Naive B cell (primary cell): ENCODE results near the gene LRRC46. TPM values are rescaled to one million over a fixed set of nuclear protein-coding genes. Genes with fewer than 3 reads are reported as not detected.
A peak's percentile ranks its signal among the peaks of the same experiment; 100 is the strongest.

ENCODE experiments used
- ATAC-seq, 2 donors: fragments of 150-1000 bp; cut with Tn5 transposase; 2 replicates each; pipeline ENCODE4 v1.10.0; 2021; ENCODE audit warnings: low read depth in 2 of 2, mild to moderate bottlenecking in 2 of 2, moderate library complexity in 2 of 2
- DNase-seq: peaks from one replicate; pipeline ENCODE4 v3.0.0; 2022
- H3K27ac Mint-ChIP-seq, 6 donors: one replicate each; pipeline ENCODE4 v1.8.0; 2020 to 2022; ENCODE audit warnings: mild to moderate bottlenecking in 6 of 6, mixed read lengths in 6 of 6, moderate library complexity in 5 of 6, inconsistent platforms in 2 of 6
- H3K27me3 Mint-ChIP-seq, 3 donors: one replicate each; pipeline ENCODE4 v1.8.0; 2021 to 2022; ENCODE audit warnings: mixed read lengths in 3 of 3, mild to moderate bottlenecking in 1 of 3
- H3K36me3 Mint-ChIP-seq, 2 donors: one replicate each; pipeline ENCODE4 v1.8.0; 2020 to 2022; ENCODE audit warnings: mixed read lengths in 2 of 2, inconsistent platforms in 1 of 2, mild to moderate bottlenecking in 1 of 2
- H3K4me1 Mint-ChIP-seq, 3 donors: one replicate each; pipeline ENCODE4 v1.8.0; 2020 to 2022; ENCODE audit warnings: mixed read lengths in 3 of 3, inconsistent platforms in 1 of 3, mild to moderate bottlenecking in 1 of 3, moderate library complexity in 1 of 3
- H3K4me3 Mint-ChIP-seq, 8 donors: one replicate each; pipeline ENCODE4 v1.8.0; 2020 to 2022; ENCODE audit warnings: mild to moderate bottlenecking in 8 of 8, mixed read lengths in 8 of 8, moderate library complexity in 8 of 8, inconsistent platforms in 2 of 8
- H3K9me3 Mint-ChIP-seq, 7 donors: one replicate each; pipeline ENCODE4 v1.8.0; 2020 to 2022; ENCODE audit warnings: mixed read lengths in 7 of 7, mild to moderate bottlenecking in 5 of 7, inconsistent platforms in 2 of 7, moderate library complexity in 1 of 7
- polyA plus RNA-seq, 6 donors: library from polyadenylated mRNA; unstranded; fragments of 300-500 nt; fragmentation: Illumina TruSeq; gene quantifications; one replicate each; pipeline ENCODE4 v1.2.3, GENCODE V29; 2021; ENCODE audit warnings: low read depth in 6 of 6

LRRC46 gene
- polyA plus RNA-seq: 1 to 10 TPM in 3 of 6 donors, under 1 TPM in 2, not detected in 1; 0.39 to 2.3 (median 1.0) TPM

GRCh38 chr17:47831003-47831933 lies at the start of gene LRRC46, which contains the start of gene MRPL10:
Gene LRRC46 (plus strand): TSS chr17:47831670. CDS start chr17:47831990, 320 bp downstream.
Gene MRPL10 (minus strand): TSS chr17:47831541. CDS start chr17:47831511, 30 bp downstream.
- peaks cover 0 to 8% of the 10 kb centered on the region in 2 donors for H3K36me3 Mint-ChIP-seq
- H3K27ac Mint-ChIP-seq: peak within 1 kb of the TSS; percentile 92 to 97 (median 94)
- H3K27me3 Mint-ChIP-seq: no peaks in the 10 kb centered on the region
- peak within 1 kb of the TSS; percentile 91 to 98 (median 95) for H3K4me3 Mint-ChIP-seq
- peaks cover 19 to 39% (median 30%) of the 10 kb centered on the region in 3 donors for H3K4me1 Mint-ChIP-seq
- DNase-seq: peak; percentile 89
- no peaks in the 10 kb centered on the region for H3K9me3 Mint-ChIP-seq
- ATAC-seq: peak; percentile 92 to 97

- DNase-seq: no peak
- Mint-ChIP-seq H3K27ac (no peak overlapping the region), H3K4me1 (peaks cover 11 to 12% (median 12%) of the 10 kb centered on the region in 3 donors), H3K36me3 (peaks cover 0 to 3% of the 10 kb centered on the region in 2 donors), H3K4me3 (peak overlapping the region in 1 of 8 donors; percentile 33), H3K27me3 (peaks cover 44 to 85% (median 71%) of the 10 kb centered on the region in 3 donors), H3K9me3 (peaks cover 0 to 1% (median 0%) of the 10 kb centered on the region in 7 donors)
- no peak for ATAC-seq
Observed at GRCh38 chr17:47785538-47786123, 45.8 kb upstream of the LRRC46 start.

- DNase-seq: peak; percentile 25
- H3K27ac Mint-ChIP-seq: no peak overlapping the region
- H3K4me3 Mint-ChIP-seq: peak overlapping the region in 7 of 8 donors; percentile 42 to 89 (median 73)
- peaks cover 12 to 14% (median 14%) of the 10 kb centered on the region in 3 donors for H3K4me1 Mint-ChIP-seq
- H3K36me3 Mint-ChIP-seq: peaks cover 0 to 3% of the 10 kb centered on the region in 2 donors
- peak; percentile 83 to 87 for ATAC-seq
- peaks cover 50 to 86% (median 65%) of the 10 kb centered on the region in 3 donors for H3K27me3 Mint-ChIP-seq
- H3K9me3 Mint-ChIP-seq: peaks cover 0 to 1% (median 0%) of the 10 kb centered on the region in 7 donors
Observed at GRCh38 chr17:47789611-47790561, 41.6 kb upstream of the LRRC46 start.

GRCh38 chr17:47791025-47791424 lies 40.4 kb upstream of the LRRC46 start:
- H3K4me1 Mint-ChIP-seq: peaks cover 12 to 14% (median 14%) of the 10 kb centered on the region in 3 donors
- H3K9me3 Mint-ChIP-seq: peaks cover 0 to 1% (median 0%) of the 10 kb centered on the region in 7 donors
- peak overlapping the region in 6 of 8 donors; percentile 17 to 82 (median 52) for H3K4me3 Mint-ChIP-seq
- ATAC-seq (no peak), DNase-seq (no peak)
- peaks cover 0 to 3% of the 10 kb centered on the region in 2 donors for H3K36me3 Mint-ChIP-seq
- peaks cover 52 to 81% (median 65%) of the 10 kb centered on the region in 3 donors for H3K27me3 Mint-ChIP-seq
- no peak overlapping the region for H3K27ac Mint-ChIP-seq

GRCh38 chr17:47792457-47792856 lies 39.0 kb upstream of the LRRC46 start:
- Mint-ChIP-seq H3K27ac (no peak overlapping the region), H3K4me1 (peaks cover 12 to 14% (median 14%) of the 10 kb centered on the region in 3 donors), H3K4me3 (no peak overlapping the region), H3K9me3 (peaks cover 0 to 1% (median 0%) of the 10 kb centered on the region in 7 donors), H3K36me3 (peaks cover 0 to 3% of the 10 kb centered on the region in 2 donors), H3K27me3 (peaks cover 53 to 74% (median 62%) of the 10 kb centered on the region in 3 donors)
- DNase-seq: no peak
- no peak for ATAC-seq

- H3K27ac Mint-ChIP-seq: no peak overlapping the region
- peaks cover 0 to 3% of the 10 kb centered on the region in 2 donors for H3K36me3 Mint-ChIP-seq
- H3K4me3 Mint-ChIP-seq: no peak overlapping the region
- H3K9me3 Mint-ChIP-seq: peaks cover 0 to 1% (median 0%) of the 10 kb centered on the region in 7 donors
- DNase-seq: no peak
- H3K4me1 Mint-ChIP-seq: peaks cover 12 to 14% (median 14%) of the 10 kb centered on the region in 3 donors
- no peak for ATAC-seq
- H3K27me3 Mint-ChIP-seq: peaks cover 56 to 74% (median 56%) of the 10 kb centered on the region in 3 donors
Observed at GRCh38 chr17:47792979-47793378, 38.5 kb upstream of the LRRC46 start.

- Mint-ChIP-seq H3K27ac (peak overlapping the region in 1 of 6 donors; percentile 30), H3K4me1 (peaks cover 2 to 9% (median 3%) of the 10 kb centered on the region in 3 donors), H3K9me3 (no peaks in the 10 kb centered on the region), H3K36me3 (no peaks in the 10 kb centered on the region), H3K27me3 (peaks cover 22 to 39% (median 28%) of the 10 kb centered on the region in 3 donors), H3K4me3 (no peak overlapping the region)
- ATAC-seq (no peak), DNase-seq (no peak)
Observed at GRCh38 chr17:47797797-47798196, 33.7 kb upstream of the LRRC46 start.

GRCh38 chr17:47800686-47801085 lies 30.8 kb upstream of the LRRC46 start:
- peaks cover 2 to 9% (median 3%) of the 10 kb centered on the region in 3 donors for H3K4me1 Mint-ChIP-seq
- H3K4me3 Mint-ChIP-seq: no peak overlapping the region
- no peaks in the 10 kb centered on the region for H3K9me3 Mint-ChIP-seq
- DNase-seq (no peak), ATAC-seq (no peak)
- H3K27ac Mint-ChIP-seq: no peak overlapping the region
- no peaks in the 10 kb centered on the region for H3K36me3 Mint-ChIP-seq
- H3K27me3 Mint-ChIP-seq: peaks cover 6 to 17% (median 10%) of the 10 kb centered on the region in 3 donors

GRCh38 chr17:47801176-47801765 lies 30.2 kb upstream of the LRRC46 start:
- ATAC-seq (no peak), DNase-seq (no peak)
- Mint-ChIP-seq H3K27me3 (peaks cover 4 to 17% (median 10%) of the 10 kb centered on the region in 3 donors), H3K4me3 (peak overlapping the region in 1 of 8 donors; percentile 6), H3K4me1 (peaks cover 2 to 9% (median 3%) of the 10 kb centered on the region in 3 donors), H3K27ac (no peak overlapping the region), H3K9me3 (no peaks in the 10 kb centered on the region), H3K36me3 (no peaks in the 10 kb centered on the region)

GRCh38 chr17:47801906-47802305 lies 29.6 kb upstream of the LRRC46 start:
- no peak for ATAC-seq
- Mint-ChIP-seq H3K27ac (no peak overlapping the region), H3K27me3 (peaks cover 4 to 17% (median 10%) of the 10 kb centered on the region in 3 donors), H3K4me1 (peaks cover 2 to 9% (median 3%) of the 10 kb centered on the region in 3 donors), H3K36me3 (peaks cover 0 to 3% of the 10 kb centered on the region in 2 donors), H3K4me3 (no peak overlapping the region), H3K9me3 (no peaks in the 10 kb centered on the region)
- no peak for DNase-seq

GRCh38 chr17:47802341-47803022 lies 29.0 kb upstream of the LRRC46 start:
- Mint-ChIP-seq H3K27me3 (peaks cover 3 to 15% (median 10%) of the 10 kb centered on the region in 3 donors), H3K27ac (no peak overlapping the region), H3K4me3 (peak overlapping the region in 1 of 8 donors; percentile 5), H3K9me3 (no peaks in the 10 kb centered on the region), H3K4me1 (peaks cover 2 to 9% (median 3%) of the 10 kb centered on the region in 3 donors), H3K36me3 (peaks cover 0 to 9% of the 10 kb centered on the region in 2 donors)
- ATAC-seq (peak; percentile 80 to 96), DNase-seq (peak; percentile 44)
